PFSK-1 (cell line): ENCODE results near the gene FAM107A.

ENCODE experiments used
- POLR2AphosphoS5 ChIP-seq: IDR thresholded peaks from 2 replicates; pipeline ENCODE4 v1.6.1; 2012; ENCODE audit warnings: low read depth, mild to moderate bottlenecking, control low read depth, low read length, moderate library complexity
- TAF1 ChIP-seq: IDR thresholded peaks from 2 replicates; pipeline ENCODE4 v1.6.1; 2012; ENCODE audit warnings: low read length, control low read depth, borderline replicate concordance; ENCODE audit not compliant: insufficient read depth

DNA sequence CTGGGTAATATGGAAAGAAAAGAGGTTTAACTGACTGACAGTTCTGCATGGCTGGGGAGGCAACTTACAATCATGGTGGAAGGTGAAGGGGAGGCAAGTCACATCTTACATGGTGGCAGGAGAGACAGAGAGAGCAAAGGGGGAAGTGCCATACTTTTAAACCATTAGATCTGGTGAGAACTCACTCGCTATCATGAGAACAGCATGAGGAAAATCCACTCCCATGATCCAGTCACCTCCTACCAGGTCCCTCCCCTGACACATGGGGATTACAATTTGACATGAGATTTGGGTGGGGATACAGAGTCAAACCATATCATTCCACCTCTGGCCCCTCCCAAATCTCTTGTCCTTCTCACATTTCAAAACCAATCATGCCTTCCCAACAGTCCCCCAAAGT is 24.2 kb downstream of the FAM107A start:
- TF ChIP-seq TAF1 (no peak), POLR2AphosphoS5 (no peak)
